Mucosa of descending colon (tissue), 3 donors: Measurements from ENCODE around the gene ZNF571. TPM values are rescaled to one million over a fixed set of nuclear protein-coding genes. Genes with fewer than 3 reads are reported as not detected.
A peak's percentile ranks its signal among the peaks of the same experiment; 100 is the strongest.

ENCODE experiments used
- ATAC-seq: fragments of 200-7000 bp; cut with Tn5 transposase; one replicate; pipeline ENCODE4 v1.9.1; 2020; ENCODE audit warnings: mild to moderate bottlenecking, moderate library complexity
- DNase-seq, 3 donors: peaks; one replicate each; pipeline ENCODE4 v3.0.0-alpha.2; 2020
- H3K36me3 ChIP-seq: fragments of 200-600 bp; one replicate; pipeline ENCODE4 v1.8.0; 2021; ENCODE audit warnings: low read depth, mild to moderate bottlenecking
- H3K4me1 ChIP-seq: fragments of 200-600 bp; one replicate; pipeline ENCODE4 v1.8.0; 2021; ENCODE audit warnings: low read depth, mild to moderate bottlenecking
- H3K4me3 ChIP-seq: fragments of 200-600 bp; one replicate; pipeline ENCODE4 v1.8.0; 2021; ENCODE audit warnings: mild to moderate bottlenecking
- H3K9me3 ChIP-seq: fragments of 200-600 bp; one replicate; pipeline ENCODE4 v1.8.0; 2021; ENCODE audit warnings: mild to moderate bottlenecking
- intact Hi-C, 2 donors: fragments of 100-400 bp; cut with DNase I in 1 of 2; cut with micrococcal nuclease in 1 of 2; formaldehyde crosslinking; loops; one replicate each; pipeline versions ENCODE4 v1.11.0 to v1.11.1; 2022; cut with DNase I, micrococcal nuclease
- long read RNA-seq, 2 donors: library from polyadenylated mRNA; unstranded; transcript quantifications; one replicate each; pipeline ENCODE4 v2.0.0, GENCODE V29; 2019 to 2021
- total RNA-seq, 3 donors: library from RNA; stranded (reverse); fragmentation: NEBNext Ultra II Directional in 2 of 3; extraction: Animal tissue kit (Norgen Biotek cat#: 25700) in 2 of 3; gene quantifications; one replicate each; pipeline versions ENCODE4 v1.2.1 to v1.2.4, GENCODE V29; 2021 to 2023
- TF ChIP-seq, protein P1 (sequence below): fragments of 200-600 bp; IDR thresholded peaks from one replicate; pipeline ENCODE4 v1.8.0; 2022; ENCODE audit warnings: antibody characterized with exemption, mild to moderate bottlenecking
- donor health status: DM: no; HTN: no; CAD: no; lungs with moderate emphysema.
- donor health status: DM: no; HTN: no; CAD: no.
- donor health status: DM: no; HTN: yes; CAD: no.

Gene ZNF571
- total RNA-seq: 1 to 10 TPM; 1.5 to 6.0 (median 1.7) TPM
- long read RNA-seq, donor 1, partial matches to known transcripts: 1 of 3 reads
- long read RNA-seq, donor 1, other reads (novel, unspliced or antisense): 1 of 3 reads
- long read RNA-seq, donor 2, partial matches to known transcripts: 0 of 1 reads
- long read RNA-seq, donor 2, other reads (novel, unspliced or antisense): 0 of 1 reads

DNA sequence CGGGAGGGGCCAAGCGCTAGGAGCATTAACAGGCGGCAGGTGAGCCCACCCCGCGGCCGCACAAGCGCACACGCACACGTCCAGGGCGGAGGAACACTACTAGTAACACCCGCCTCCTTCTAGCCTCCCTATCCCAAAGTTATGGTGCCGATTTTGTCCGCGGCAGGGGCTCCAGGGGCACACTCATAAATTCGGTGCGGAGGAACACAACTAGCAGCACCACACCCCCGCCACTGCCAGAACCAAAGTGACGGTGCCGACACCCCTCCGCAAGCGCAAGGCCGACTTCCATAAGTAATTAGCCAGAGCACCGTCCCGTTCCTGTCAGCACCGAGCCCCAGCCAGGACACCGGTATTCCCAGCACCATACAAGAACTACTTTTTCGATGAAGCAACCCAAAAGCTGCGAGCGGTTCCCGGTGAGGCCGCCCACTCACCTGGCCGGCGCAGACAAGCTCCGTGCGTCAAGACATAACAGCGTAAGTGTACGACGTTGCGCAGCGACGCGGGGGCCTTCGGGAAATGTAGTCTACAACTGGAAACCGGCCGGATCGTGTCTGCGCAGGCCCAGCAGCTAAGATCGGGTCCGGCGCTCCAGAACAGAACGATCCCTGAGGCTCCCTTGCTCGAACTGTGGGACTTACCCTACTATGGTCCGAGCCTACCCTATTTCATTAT, at the start of gene ZNF571, which contains the start of gene ZNF540:
ZNF571 (minus strand) TSS at position 489 of the 678 bp plus-strand sequence. CDS start 8,116 bp downstream, outside the sequence.
ZNF540 (plus strand) TSS at position 573 of the 678 bp plus-strand sequence. CDS start 3,572 bp downstream, outside the sequence.
- ATAC-seq: peak; percentile 99
- no peaks in the 10 kb centered on the region for H3K36me3 ChIP-seq
- H3K4me1 ChIP-seq: peaks cover 17% of the 10 kb centered on the region
- H3K4me3 ChIP-seq: peak within 1 kb of the TSS; percentile 52
- peaks cover 28% of the 10 kb centered on the region for H3K9me3 ChIP-seq
- intact Hi-C loops: no loop called here
- peak; percentile 95 to 98 (median 96) for DNase-seq
- TF ChIP-seq, protein P1, sequence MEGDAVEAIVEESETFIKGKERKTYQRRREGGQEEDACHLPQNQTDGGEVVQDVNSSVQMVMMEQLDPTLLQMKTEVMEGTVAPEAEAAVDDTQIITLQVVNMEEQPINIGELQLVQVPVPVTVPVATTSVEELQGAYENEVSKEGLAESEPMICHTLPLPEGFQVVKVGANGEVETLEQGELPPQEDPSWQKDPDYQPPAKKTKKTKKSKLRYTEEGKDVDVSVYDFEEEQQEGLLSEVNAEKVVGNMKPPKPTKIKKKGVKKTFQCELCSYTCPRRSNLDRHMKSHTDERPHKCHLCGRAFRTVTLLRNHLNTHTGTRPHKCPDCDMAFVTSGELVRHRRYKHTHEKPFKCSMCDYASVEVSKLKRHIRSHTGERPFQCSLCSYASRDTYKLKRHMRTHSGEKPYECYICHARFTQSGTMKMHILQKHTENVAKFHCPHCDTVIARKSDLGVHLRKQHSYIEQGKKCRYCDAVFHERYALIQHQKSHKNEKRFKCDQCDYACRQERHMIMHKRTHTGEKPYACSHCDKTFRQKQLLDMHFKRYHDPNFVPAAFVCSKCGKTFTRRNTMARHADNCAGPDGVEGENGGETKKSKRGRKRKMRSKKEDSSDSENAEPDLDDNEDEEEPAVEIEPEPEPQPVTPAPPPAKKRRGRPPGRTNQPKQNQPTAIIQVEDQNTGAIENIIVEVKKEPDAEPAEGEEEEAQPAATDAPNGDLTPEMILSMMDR: no peak

DNA sequence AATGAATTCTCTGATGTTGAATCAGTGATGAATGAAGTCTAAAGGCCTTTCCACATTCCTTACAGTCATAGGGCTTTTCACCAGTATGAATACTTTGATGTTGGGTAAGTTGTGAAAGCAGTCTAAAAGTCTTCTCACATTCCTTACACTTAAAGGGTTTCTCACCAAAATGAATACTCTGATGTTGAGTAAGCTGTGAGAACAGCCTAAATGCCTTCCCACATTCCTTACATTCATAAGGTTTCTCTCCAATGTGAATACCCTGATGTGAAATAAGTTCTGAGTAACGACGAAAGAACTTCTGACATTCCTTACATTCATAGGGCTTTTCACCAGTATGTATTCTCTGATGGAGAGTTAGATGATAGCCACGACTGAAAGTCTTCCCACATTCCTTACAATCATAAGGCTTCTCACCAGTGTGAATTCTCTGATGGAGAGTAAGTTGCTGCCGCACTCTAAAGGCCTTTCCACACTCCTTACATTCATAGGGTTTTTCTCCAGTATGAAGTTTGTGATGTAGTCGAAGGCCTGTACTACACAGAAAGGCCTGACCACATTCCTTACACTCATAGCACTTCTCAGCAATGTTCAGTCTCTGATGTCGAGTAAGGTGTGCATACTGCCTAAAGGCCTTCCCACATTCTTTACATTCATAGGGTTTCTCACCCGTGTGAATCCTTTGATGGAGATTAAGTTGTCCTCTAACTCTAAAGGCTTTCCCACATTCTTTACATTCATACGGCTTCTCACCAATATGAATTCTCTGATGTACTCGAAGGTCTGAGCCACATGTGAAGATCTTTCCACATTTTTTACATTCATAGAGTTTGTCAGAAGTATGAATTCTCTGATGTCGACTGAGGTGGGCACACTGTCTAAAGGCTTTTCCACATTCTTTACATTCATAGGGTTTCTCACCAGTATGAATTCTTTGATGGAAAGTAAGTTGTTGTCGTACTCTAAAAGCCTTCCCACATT, 40.8 kb upstream of the ZNF571 start:
- Histone ChIP-seq H3K4me3 (no peak overlapping the region), H3K36me3 (no peaks in the 10 kb centered on the region), H3K9me3 (peaks cover 97% of the 10 kb centered on the region), H3K4me1 (no peaks in the 10 kb centered on the region)
- intact Hi-C loops: no loop called here
- ATAC-seq: no peak
- DNase-seq: no peak
- TF ChIP-seq, protein P1: no peak

DNA sequence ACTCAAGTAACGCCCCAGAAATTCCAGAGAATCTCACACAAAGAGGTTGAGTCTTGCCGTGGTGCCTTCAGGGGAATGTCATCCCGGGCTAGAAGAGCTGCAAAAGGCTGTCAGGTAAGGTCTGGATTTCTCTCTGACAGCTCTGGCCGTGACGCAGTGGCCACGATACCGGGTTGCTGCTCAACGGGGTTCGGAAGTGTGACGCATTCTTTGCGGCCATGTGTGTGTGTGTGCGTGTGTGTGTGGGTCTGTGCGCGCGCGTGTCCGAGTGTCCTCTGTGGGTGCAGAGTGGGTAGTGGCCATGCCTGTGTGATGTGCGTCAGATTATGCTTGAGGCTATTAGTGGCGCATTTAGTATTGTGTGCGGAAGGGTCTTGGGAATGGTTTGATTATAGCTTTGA, 390 bp upstream of the ZNF571 start:
- Histone ChIP-seq H3K4me3 (peak overlapping the region; percentile 52), H3K4me1 (peaks cover 17% of the 10 kb centered on the region), H3K9me3 (peaks cover 23% of the 10 kb centered on the region), H3K36me3 (no peaks in the 10 kb centered on the region)
- TF ChIP-seq, protein P1: no peak
- DNase-seq: peak; percentile 68 to 80 (median 76)
- intact Hi-C loops: no loop called here
- peak; percentile 58 for ATAC-seq

DNA sequence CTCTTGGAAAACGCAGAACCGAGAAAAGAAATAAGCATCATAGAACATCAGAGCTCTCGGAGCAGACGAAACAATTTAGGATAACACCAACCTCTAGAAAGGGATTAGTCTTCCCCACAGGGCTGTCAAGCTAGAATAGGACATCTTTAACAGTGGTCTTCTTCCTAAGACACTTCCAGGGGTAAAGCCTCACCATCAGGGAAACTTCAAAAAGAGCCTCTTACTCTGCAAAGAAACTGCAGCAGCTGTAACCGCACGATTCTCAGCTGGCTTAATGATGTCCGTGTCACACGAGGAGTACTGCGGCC, 642 bp downstream of the ZNF571 start:
- TF ChIP-seq, protein P1: no peak
- Histone ChIP-seq H3K9me3 (peaks cover 33% of the 10 kb centered on the region), H3K36me3 (no peaks in the 10 kb centered on the region), H3K4me1 (peaks cover 17% of the 10 kb centered on the region), H3K4me3 (peak overlapping the region; percentile 52)
- no peak for ATAC-seq
- no peak for DNase-seq
- intact Hi-C loops: no loop called here

DNA sequence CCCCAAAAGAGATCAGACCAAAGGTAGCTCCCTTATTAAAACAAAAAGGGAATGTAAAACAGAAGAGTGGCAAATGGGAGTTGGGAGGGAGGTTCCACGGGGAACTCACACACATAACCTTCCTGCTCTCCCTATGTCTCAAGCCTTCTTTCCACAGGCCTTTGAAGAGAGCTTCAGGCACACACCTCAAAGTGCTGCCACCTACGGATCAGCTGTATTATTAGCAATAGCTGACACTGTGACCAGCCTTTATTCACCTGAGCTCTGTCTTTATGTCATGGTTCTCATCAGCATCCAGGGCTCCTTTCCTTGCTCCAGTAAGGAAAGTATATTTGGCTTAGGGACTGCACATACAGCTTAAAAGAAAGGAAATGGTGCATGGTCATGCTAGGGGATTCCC, 11.3 kb downstream of the ZNF571 start:
- no peak for DNase-seq
- TF ChIP-seq, protein P1: no peak

More for the DNA sequence above, 11.3 kb downstream of the ZNF571 start:
- Histone ChIP-seq H3K9me3 (peaks cover 2% of the 10 kb centered on the region), H3K36me3 (no peaks in the 10 kb centered on the region), H3K4me3 (no peak overlapping the region), H3K4me1 (no peaks in the 10 kb centered on the region)
- no peak for ATAC-seq
- intact Hi-C loops: no loop called here
